IPS DF 4.7 (cell line): ENCODE results near the gene EFNA5.

ENCODE experiments used
- DNase-seq: peaks from one replicate; pipeline ENCODE4 v3.0.0-alpha.2; 2013; ENCODE audit warnings: low spot score; ENCODE audit errors: extremely low read depth

The EFNA5 gene

DNA sequence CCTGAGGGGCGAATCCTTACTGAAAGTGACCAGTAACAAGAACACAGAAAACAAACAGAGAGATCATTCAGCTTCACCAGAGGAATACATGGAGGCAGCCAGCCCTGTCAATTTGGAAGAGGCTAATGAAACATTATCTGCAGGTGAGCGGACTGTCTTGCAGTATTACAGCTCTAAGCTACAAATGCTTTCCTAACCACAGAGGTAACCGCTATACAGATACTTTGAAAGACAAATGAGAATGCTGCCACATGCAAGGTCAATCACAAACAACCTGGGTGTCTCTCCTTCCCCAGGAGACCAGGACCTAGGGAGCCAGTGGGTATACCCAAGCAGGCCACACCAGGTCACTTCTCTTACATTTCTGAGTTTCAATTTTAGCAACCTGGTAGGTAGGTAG, 30.2 kb downstream of the EFNA5 start:
- DNase-seq: no peak

DNA sequence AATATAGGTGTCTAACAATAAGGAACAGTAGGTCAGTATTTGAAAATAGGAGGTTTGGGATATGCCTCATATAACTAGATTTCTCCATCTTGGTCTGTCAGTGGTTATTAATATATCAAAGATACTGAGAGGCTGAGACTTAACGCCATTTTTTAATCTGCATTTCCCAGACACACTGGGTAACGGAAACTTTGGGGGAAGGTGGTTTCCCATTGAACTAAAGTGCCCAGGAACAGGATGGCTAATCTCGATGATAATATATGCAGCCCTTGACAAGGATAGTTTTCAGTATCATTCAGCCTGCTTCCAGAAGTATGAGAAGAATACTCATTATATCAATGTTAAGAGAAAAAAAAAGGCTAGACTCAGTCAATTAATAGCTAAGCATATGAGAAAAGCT, 30.7 kb downstream of the EFNA5 start:
- no peak for DNase-seq

DNA sequence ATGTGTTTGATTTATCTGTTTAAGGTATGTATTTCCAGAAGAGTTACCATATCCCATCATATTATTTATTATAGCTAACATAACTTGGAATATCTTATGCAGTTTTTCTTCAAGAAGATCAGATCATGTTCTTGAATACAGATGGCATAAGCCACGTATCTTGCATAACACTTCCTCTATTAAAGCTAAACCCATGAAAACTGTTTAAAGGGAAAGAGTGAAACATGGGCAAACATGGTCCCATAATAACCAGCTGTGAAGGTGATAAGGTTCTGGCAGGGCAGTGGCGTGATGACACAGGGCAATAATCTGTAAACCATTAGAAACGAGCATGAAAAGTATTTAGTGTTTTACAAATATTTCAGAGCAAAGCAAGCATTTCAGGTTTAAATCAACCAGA, 34.2 kb downstream of the EFNA5 start:
- no peak for DNase-seq

DNA sequence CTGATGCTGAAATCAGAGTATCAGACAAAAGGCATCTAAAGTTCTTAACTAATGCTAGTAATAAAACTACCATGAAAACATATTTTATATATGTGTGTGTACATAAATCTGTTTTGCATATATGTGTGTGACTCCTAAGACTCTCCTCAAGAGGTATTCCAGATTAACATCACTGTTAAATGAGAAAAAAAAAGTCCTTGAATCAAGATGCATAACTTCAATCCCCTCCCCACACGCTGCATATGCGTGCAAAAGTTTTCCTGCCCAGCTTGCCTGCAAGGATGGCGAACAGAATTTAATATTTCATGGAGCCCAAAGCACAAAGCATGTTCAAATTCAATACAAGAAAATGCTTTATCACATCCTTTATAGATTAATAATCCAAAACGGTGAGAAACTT, 34.7 kb downstream of the EFNA5 start:
- no peak for DNase-seq

- DNase-seq: no peak
Observed at GRCh38 chr5:107634981-107635848, 35.5 kb downstream of the EFNA5 start.

DNA sequence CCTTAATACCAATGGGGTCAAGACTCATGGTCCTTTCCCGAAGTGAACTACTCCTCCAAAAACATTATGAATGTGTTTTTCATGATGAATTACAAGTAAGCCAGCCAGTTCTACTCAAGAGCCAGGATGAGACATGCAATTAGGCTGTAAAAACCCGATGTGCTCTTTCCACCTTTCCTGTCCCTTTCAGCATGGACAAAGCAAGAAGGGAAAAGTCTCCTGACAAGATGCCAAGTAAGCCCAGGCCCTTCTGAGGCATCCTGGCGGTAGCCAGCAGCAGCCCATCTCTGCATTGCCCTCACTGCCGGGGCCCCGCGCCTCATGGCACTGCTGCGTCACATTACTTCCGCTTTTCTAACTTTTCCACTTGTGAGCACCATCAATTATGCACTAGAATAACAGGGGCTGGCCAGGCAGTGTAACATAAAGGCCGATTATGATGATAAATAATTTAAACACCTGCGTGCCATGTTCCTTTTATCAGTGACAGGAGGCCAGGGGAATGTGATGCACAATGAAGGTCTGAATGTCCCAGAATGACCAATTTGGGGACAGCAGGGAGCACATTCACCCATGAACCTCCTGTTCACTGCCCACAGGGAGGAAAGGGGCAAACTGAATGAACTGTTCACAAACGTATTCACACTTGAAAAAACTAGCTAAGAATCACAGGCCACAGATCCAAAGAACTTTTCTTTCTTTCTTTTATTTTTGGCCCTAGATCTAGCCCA, 37.4 kb downstream of the EFNA5 start:
- no peak for DNase-seq

DNA sequence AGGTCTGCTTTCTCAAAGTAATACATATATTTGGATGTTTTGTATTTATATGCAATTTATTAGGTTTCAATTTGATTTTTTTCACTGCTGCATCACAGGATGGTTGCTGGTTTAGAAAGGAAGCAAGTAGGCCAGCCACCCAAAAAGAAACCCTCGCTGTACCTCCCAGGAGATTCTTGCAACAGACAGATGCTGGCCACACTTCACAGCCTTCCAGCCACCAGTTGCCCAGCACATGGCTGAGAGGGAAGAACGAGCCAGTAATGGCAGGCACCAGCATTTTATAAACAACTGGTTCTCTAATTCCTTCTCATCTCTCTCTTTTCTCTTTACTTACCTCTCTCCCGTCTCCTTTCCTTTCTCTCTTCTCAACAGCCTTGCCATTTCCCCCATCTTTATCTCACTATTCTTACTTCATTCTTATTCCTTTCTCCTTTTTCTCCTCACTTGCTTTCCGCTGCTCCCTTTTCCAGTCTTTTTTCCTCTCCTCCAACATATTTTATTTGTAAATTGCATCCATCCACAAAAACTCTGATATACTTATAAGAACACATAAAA, 38.9 kb downstream of the EFNA5 start:
- no peak for DNase-seq

DNA sequence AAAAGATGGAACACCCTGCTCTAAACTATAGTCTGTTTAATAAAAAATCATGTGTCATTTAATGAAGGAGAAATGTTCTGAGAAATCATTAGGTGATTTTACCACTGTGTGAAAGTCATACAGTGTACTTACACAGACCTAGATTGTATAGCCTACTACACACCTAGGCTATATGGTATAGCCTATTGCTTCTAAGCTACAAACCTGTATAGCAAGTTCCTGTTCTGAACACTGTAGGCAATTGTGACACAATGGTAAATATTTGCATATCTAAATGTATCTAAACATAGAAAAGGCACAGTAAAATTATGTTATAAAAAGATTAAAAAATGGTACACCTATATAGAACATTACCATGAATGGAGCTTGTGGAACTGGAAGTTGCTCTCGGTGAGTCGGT, 40.6 kb downstream of the EFNA5 start:
- no peak for DNase-seq

- DNase-seq: no peak
Observed at GRCh38 chr5:107624235-107624634, 46.5 kb downstream of the EFNA5 start.

GRCh38 chr5:107621089-107621488, 49.6 kb downstream of the EFNA5 start:
- DNase-seq: no peak

DNA sequence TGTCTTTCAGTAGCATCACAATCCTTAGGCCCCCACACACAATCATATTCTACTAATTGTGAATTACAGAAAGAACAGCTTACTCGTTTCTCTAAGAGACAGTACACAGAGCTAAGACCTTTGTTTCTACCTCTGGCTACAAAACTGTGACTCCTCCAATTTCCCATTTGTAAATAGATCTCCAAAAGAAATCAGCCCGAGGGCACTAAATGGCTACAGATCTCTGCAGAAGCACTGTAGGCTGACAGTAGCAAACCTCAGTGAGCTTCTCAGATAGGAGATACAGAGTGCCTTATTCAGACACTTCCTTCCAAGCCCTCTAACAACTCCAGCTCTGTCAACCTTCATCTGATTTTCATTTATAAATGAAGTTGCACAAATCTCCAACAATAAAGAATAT, 51.0 kb downstream of the EFNA5 start:
- DNase-seq: no peak

GRCh38 chr5:107618242-107618641, 52.5 kb downstream of the EFNA5 start:
- no peak for DNase-seq

DNA sequence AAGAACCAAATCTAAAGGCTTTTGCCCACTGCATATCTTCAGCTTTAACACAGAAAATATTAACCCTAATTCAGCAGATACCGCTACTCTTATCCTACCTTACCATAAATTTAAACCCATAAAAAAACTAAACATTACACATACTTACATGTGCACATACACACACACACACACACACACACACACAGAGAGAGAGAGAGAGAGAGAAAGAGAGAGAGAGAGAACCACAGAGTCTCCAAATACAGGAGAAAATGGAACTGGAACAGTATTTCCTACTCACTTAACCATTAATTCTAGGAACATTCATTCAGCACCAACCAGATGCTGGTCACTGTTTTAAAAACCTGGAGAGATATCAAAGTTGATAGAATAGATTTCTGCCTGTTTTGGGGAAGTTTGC, 53.7 kb downstream of the EFNA5 start:
- no peak for DNase-seq

GRCh38 chr5:107616213-107616612, 54.5 kb downstream of the EFNA5 start:
- DNase-seq: no peak

DNA sequence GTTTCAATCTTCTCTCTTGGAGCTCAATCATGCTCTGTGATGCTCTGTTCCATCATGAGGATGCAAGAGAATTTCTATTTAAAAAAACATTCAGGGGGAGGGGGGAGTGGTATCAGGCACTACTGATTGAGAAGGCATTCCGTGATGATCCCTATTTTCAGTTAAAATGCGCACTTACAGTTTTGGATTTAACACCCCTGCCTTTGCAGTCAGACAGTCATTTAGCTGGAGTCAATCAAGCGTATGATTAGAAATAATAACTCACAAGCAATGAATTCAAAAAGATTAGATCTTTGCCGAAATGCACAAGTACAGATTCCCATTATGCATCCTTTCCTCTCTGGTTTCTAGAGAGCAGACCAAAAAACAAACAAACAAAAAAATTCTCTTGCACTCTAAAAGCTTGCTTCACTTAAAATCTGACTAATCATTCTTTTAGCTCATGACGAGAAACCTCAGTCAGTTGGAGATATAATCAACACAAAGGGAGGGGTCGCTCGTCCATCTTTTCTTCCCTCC, 55.4 kb downstream of the EFNA5 start:
- no peak for DNase-seq

- DNase-seq: no peak
Observed at GRCh38 chr5:107612541-107612940, 58.2 kb downstream of the EFNA5 start.

DNA sequence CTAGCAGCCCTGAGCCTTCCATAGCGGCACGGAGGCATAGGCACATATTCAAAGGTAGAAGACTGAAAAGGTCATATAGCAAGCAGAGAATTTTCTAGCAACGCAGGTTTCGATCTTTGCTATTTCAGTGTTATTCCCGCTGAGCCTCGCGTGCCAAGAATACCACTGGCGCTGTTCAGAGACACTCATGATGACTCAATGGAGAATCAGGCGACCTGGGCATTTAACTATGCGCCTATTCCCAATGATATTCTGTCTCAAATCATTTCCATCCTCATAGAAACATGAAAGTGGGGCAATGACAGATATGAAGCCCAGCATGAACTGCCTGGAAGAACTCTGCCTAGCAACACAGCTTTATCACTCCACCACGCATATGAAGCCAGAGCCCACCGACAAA, 59.9 kb downstream of the EFNA5 start:
- no peak for DNase-seq

DNA sequence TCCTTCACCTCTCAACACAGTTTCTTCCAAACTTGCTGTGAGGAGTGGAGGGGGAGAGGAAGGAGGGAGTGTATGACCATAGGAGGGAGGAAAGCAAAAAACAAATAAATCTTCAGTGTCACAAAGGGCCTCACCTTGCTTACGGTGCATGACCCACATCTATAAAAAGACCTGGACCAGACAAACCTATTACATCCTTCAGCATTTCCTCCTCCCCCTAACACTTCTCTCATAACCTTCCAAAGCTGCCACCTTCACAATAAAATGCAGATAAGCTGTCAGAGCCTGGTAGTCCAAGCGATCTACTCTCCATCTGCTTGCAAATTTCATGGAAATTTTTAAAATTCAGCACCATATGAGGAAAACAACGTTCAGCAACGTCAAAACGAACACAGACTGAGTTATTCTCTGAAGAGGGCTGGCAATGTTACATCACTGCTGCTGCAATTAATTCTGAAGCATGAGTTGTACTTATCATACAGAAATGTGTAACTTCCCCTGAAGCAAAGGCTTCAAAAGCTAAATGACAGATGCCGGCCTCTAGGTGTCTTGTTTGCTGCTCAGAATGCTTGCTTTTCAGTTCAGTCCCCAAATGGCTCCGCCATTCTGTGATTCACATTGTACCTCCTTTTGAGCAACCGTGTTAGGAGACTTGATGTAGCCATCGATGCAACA, 62.9 kb downstream of the EFNA5 start:
- DNase-seq: no peak

GRCh38 chr5:107607196-107607595, 63.5 kb downstream of the EFNA5 start:
- DNase-seq: no peak

GRCh38 chr5:107605596-107606125, 65.1 kb downstream of the EFNA5 start:
- no peak for DNase-seq

- no peak for DNase-seq
Observed at GRCh38 chr5:107604990-107605389, 65.7 kb downstream of the EFNA5 start.
